ENCODE measurements around the gene KCTD13. TPM values are rescaled to one million over a fixed set of nuclear protein-coding genes. Genes with fewer than 3 reads are reported as not detected.
A peak's percentile ranks its signal among the peaks of the same experiment; 100 is the strongest.

The KCTD13 gene
- polyA plus RNA-seq, 1 of the 3 experiments (the other 2 are of a cell fraction): 31.0 TPM

- peak; percentile 95 for DNase-seq
- H3K9ac ChIP-seq: peak within 1 kb of the TSS; percentile 87
- peaks cover 0 to 20% of the 10 kb centered on the region in 2 experiments; a peak in 1 of 4 replicates for H3K4me1 ChIP-seq (ENCODE audit: control insufficient read depth in 1 of 2, insufficient read depth in 2 of 2, low read depth in 1 of 2, low read length in 1 of 2)
- H3K4me2 ChIP-seq: peak within 1 kb of the TSS; percentile 100
- peak within 1 kb of the TSS; percentile 54 to 89 for H3K4me3 ChIP-seq (ENCODE audit: low read depth in 2 of 2, low read length in 1 of 2)
- POLR2A ChIA-PET: interaction anchor here (0.5 to 3.2 kb wide), 10 partner anchors 12 to 1078 kb away, joined by 3 to 12 read pairs (median 3); partner anchors contain the start of genes HIRIP3, KIF22 and TAOK2
- WGBS (ENCODE audit: low lambda C conversion rate): 1% methylated on average over 16 of the region's 29 CpGs
- CTCF ChIA-PET: interaction anchor here (0.9 to 3.3 kb wide), 14 partner anchors 8 to 132 kb away, joined by 3 to 14 read pairs (median 4); partner anchors contain the start of genes CDIPT, KCTD13, PAGR1 and PRRT2
- H3K9me2 ChIP-seq: no peaks in the 10 kb centered on the region
- peaks cover 39% of the 10 kb centered on the region for H3K79me2 ChIP-seq (ENCODE audit: insufficient read depth)
- H2AFZ ChIP-seq (ENCODE audit: low read depth): peak within 1 kb of the TSS; percentile 96
- H3K27me3 ChIP-seq (ENCODE audit: insufficient read depth): no peaks in the 10 kb centered on the region
- H3K27ac ChIP-seq (ENCODE audit: low read depth in 2 of 2, low read length in 1 of 2): peak within 1 kb of the TSS; percentile 90 to 94
- H4K20me1 ChIP-seq (ENCODE audit: insufficient read depth): 0 out of 2 replicates have a peak, but pooled peaks cover 3% of the 10 kb centered on the region
- peaks cover 15% of the 10 kb centered on the region for H3F3A ChIP-seq (replicated peaks; ENCODE audit: insufficient read depth)
- peaks cover 4 to 5% of the 10 kb centered on the region in 2 experiments for H3K36me3 ChIP-seq (replicated peaks in 1 of 2; ENCODE audit: control insufficient read depth in 1 of 2, insufficient read depth in 2 of 2, low read length in 1 of 2)
- H3K9me3 ChIP-seq: no peaks in the 10 kb centered on the region
- TF ChIP-seq, protein P1, sequence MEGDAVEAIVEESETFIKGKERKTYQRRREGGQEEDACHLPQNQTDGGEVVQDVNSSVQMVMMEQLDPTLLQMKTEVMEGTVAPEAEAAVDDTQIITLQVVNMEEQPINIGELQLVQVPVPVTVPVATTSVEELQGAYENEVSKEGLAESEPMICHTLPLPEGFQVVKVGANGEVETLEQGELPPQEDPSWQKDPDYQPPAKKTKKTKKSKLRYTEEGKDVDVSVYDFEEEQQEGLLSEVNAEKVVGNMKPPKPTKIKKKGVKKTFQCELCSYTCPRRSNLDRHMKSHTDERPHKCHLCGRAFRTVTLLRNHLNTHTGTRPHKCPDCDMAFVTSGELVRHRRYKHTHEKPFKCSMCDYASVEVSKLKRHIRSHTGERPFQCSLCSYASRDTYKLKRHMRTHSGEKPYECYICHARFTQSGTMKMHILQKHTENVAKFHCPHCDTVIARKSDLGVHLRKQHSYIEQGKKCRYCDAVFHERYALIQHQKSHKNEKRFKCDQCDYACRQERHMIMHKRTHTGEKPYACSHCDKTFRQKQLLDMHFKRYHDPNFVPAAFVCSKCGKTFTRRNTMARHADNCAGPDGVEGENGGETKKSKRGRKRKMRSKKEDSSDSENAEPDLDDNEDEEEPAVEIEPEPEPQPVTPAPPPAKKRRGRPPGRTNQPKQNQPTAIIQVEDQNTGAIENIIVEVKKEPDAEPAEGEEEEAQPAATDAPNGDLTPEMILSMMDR (IDR thresholded peaks at IDR 0.05): peak; percentile 46
- TF ChIP-seq REST (IDR thresholded peaks at IDR 0.05; ENCODE audit: low read depth, low read length) (peak; percentile 99), YY1 (IDR thresholded peaks at IDR 0.05; ENCODE audit: low read depth) (no peak), GATA2 (CRISPR knock-in tag; IDR thresholded peaks at IDR 0.05) (no peak), RXRA (IDR thresholded peaks at IDR 0.05; ENCODE audit: borderline replicate concordance, low read depth) (no peak), NRF1 (IDR thresholded peaks at IDR 0.05; ENCODE audit: low read depth, low read length) (no peak), MEF2A (IDR thresholded peaks at IDR 0.05; ENCODE audit: borderline replicate concordance, low read depth) (no peak), SMC3 (IDR thresholded peaks at IDR 0.05; ENCODE audit: low read depth, low read length) (no peak), TEAD4 (IDR thresholded peaks at IDR 0.05; ENCODE audit: borderline replicate concordance, insufficient read depth) (no peak), RCOR1 (IDR thresholded peaks at IDR 0.05; ENCODE audit: low read length) (peak; percentile 77), EZH2phosphoT487 (IDR thresholded peaks at IDR 0.05; ENCODE audit: borderline replicate concordance, low read depth) (no peak), USF2 (IDR thresholded peaks at IDR 0.05; ENCODE audit: borderline replicate concordance, low read depth, low read length) (no peak), RFX5 (IDR thresholded peaks at IDR 0.05; ENCODE audit: low read length) (0 out of 2 replicates have a peak, but pooled peaks have one; percentile 10), FOSL2 (IDR thresholded peaks at IDR 0.05; ENCODE audit: borderline replicate concordance, low read depth) (no peak), POLR2AphosphoS5 (IDR thresholded peaks at IDR 0.05; ENCODE audit: low read depth, low read length) (no peak; the same call in 1 of the 2 replicates)
- TF ChIP-seq, protein P2, sequence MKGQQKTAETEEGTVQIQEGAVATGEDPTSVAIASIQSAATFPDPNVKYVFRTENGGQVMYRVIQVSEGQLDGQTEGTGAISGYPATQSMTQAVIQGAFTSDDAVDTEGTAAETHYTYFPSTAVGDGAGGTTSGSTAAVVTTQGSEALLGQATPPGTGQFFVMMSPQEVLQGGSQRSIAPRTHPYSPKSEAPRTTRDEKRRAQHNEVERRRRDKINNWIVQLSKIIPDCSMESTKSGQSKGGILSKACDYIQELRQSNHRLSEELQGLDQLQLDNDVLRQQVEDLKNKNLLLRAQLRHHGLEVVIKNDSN (IDR thresholded peaks at IDR 0.05; ENCODE audit: borderline replicate concordance, low read depth): no peak
- TF ChIP-seq, protein P3, sequence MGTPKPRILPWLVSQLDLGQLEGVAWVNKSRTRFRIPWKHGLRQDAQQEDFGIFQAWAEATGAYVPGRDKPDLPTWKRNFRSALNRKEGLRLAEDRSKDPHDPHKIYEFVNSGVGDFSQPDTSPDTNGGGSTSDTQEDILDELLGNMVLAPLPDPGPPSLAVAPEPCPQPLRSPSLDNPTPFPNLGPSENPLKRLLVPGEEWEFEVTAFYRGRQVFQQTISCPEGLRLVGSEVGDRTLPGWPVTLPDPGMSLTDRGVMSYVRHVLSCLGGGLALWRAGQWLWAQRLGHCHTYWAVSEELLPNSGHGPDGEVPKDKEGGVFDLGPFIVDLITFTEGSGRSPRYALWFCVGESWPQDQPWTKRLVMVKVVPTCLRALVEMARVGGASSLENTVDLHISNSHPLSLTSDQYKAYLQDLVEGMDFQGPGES (IDR thresholded peaks at IDR 0.05; ENCODE audit: low read depth, low read length): no peak
- TF ChIP-seq, protein P4, sequence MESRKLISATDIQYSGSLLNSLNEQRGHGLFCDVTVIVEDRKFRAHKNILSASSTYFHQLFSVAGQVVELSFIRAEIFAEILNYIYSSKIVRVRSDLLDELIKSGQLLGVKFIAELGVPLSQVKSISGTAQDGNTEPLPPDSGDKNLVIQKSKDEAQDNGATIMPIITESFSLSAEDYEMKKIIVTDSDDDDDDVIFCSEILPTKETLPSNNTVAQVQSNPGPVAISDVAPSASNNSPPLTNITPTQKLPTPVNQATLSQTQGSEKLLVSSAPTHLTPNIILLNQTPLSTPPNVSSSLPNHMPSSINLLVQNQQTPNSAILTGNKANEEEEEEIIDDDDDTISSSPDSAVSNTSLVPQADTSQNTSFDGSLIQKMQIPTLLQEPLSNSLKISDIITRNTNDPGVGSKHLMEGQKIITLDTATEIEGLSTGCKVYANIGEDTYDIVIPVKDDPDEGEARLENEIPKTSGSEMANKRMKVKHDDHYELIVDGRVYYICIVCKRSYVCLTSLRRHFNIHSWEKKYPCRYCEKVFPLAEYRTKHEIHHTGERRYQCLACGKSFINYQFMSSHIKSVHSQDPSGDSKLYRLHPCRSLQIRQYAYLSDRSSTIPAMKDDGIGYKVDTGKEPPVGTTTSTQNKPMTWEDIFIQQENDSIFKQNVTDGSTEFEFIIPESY (IDR thresholded peaks at IDR 0.05; ENCODE audit: borderline replicate concordance, low read depth): no peak
- TF ChIP-seq, protein P5, sequence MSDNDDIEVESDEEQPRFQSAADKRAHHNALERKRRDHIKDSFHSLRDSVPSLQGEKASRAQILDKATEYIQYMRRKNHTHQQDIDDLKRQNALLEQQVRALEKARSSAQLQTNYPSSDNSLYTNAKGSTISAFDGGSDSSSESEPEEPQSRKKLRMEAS (IDR thresholded peaks at IDR 0.05; ENCODE audit: low read depth): no peak; the same call in 1 of the 2 replicates
Measured at GRCh38 chr16:29899516-29900101, 26.4 kb downstream of the KCTD13 start, which contains the start of gene SEZ6L2. Gene SEZ6L2, minus strand, starts transcription at chr16:29899550. Its CDS starts 531 bp downstream, at chr16:29899019.

Measured in SK-N-SH (cell line).